ENCODE measurements around the gene SLC26A5. TPM values are rescaled to one million over a fixed set of nuclear protein-coding genes. Genes with fewer than 3 reads are reported as not detected.

Gene SLC26A5
- total and polyA plus RNA-seq, 2 of the 8 experiments (the other 6 are each of a cell fraction or from before 2014, with no cell fraction given) = 0.09 to 0.24 TPM

GRCh38 chr7:103446049-103446520, at the start of gene SLC26A5 (continued):
- TF ChIP-seq ZNF274 (IDR thresholded peaks at IDR 0.05; ENCODE audit: borderline replicate concordance, extremely low read depth, low read length) = no peak
- peak; percentile 45 for TF ChIP-seq KDM4A (IDR thresholded peaks at IDR 0.05; ENCODE audit: low read depth, low read length, severe bottlenecking)
- no peak for TF ChIP-seq SIRT6 (IDR thresholded peaks at IDR 0.05; ENCODE audit: low read length)
- TF ChIP-seq E2F6 (IDR thresholded peaks at IDR 0.05) = peak; percentile 88
- TF ChIP-seq USF2 (IDR thresholded peaks at IDR 0.05; ENCODE audit: low read length) = no peak
- no peak for TF ChIP-seq CEBPB (IDR thresholded peaks at IDR 0.05; ENCODE audit: low read depth, low read length)
- peak; percentile 80 for TF ChIP-seq MAX (IDR thresholded peaks at IDR 0.05)
- TF ChIP-seq POLR2AphosphoS5 (IDR thresholded peaks at IDR 0.05; ENCODE audit: low read depth, low read length) = no peak
- TF ChIP-seq BRCA1 (IDR thresholded peaks at IDR 0.05; ENCODE audit: low read depth, low read length) = no peak
- TF ChIP-seq MAFK (IDR thresholded peaks at IDR 0.05; ENCODE audit: low read depth, low read length) = no peak
- no peak for TF ChIP-seq PHF8 (conservative IDR thresholded peaks at IDR 0.05; ENCODE audit: low read depth, low read length)
- no peak for TF ChIP-seq FOSL1 (IDR thresholded peaks at IDR 0.05; ENCODE audit: insufficient read depth, low read depth, low read length)
- no peak for TF ChIP-seq POU5F1 (IDR thresholded peaks at IDR 0.05; ENCODE audit: low read depth, low read length)
